Stimulated activated CD4-positive, alpha-beta T cell treated with anti-CD3 and anti-CD28 coated beads, Interleukin-1b, Interleukin-23, amount 100 ng/mL, for 4 hours (primary cell): ENCODE results near the gene BRF1.
"Not testable (repeated sequence)": the region's sequence is repeated elsewhere in the genome, so short reads cannot be mapped to it uniquely, and the experiment has no call there.

Source experiments
- DNase-seq, 2 donors: peaks; one replicate each; pipeline ENCODE4 v3.0.0-alpha.2; 2020; ENCODE audit warnings: low read depth in 2 of 2

Gene BRF1

GRCh38 chr14:105300542-105301102, at the start of gene BRF1:
BRF1 (minus strand) TSS chr14:105301001; CDS start chr14:105300629, 372 bp downstream.
- peak; percentile 96 to 99 for DNase-seq

DNA sequence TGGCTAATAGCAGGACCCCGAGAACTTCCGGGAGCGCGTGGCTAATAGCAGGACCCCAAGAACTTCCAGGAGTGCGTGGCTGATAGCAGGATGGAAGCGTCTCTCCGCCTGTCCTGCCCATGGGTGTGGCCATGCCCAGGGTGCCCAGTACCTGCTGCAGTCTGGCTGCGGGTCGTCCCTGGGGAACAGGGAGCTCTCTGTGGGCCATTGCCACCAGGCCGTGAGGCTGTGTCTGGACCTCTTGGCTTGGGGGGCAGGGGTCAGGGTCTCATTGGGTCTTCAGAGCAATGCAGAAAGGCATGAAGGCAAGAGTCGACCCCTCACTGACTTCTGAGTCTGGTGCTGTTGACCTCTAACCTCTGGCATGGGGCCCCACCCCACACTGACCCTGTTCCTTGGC, 49.2 kb upstream of the BRF1 start:
- no peak for DNase-seq

DNA sequence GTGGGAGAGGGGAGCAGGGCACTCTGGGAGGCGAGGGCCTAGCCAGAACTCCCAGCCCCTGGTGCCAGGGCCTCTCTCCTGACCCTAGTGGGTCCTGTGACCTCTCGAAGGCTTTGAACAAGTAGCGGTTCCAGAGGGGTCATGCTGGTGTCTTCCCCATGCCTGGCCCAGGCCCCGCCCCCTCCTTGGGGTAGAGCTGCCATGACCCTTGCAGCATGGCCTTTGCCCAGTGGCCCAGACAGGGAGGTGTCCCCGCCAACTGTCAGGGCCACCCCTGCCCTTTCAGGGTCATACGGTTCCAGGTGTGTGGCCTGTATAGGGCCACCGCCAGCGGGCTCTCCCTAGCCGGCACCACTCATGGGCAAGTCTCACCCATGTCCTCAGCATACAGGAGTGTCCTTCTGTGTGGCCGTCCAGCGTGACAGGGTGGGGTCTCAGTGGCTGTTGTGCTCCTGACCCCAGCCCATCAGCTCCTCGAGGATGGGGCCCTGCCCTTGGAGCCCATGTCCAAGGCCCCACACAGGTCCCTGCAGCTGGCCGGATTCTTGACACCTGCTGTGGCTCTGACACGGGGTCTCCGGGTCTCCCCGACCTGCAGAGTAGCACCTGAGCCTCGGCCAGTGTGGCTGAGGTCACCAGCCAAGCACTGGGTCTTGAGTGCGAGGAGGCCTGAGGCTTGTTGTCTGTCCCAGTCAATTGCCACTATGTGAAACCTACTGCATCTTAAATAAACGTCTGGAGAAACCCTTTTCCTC, 48.3 kb upstream of the BRF1 start:
- DNase-seq = no peak

DNA sequence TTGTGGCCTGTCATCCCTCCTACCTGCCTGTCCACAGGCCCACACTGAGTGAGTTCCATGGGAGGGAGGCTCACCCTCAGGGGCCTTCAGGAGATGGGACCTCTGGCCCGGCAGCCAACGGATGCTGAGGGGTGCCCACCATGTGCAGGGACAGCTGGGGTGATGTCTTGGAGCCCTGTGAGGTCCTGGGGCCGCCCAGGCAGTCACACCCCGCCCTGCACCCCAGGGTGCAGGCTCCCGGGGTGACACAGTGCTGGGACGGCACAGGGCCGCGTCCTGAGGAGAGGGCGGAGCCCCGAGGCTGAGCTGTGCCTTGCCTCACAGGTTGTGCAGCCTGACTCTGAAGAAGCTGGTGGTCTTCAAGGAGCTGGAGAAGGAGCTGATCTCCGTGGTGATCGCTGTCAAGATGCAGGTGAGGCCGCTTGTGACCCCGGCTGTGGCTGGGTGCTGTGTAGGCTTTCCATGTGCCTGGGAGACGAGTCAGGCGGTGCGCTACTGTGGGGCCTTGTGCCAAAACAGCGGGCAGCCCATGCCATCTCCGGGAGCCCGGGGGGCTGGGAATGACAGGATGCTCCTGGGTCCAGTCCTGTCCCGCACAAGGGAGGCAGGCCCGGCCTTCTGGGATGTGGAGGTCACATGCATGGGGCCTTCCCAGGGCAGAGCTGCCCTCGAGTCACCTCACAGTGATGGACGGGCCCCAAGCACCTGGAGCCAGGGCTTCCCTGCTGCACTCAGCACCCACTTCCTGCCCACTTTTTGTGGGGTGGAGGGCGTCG, 47.6 kb upstream of the BRF1 start:
- no peak for DNase-seq

DNA sequence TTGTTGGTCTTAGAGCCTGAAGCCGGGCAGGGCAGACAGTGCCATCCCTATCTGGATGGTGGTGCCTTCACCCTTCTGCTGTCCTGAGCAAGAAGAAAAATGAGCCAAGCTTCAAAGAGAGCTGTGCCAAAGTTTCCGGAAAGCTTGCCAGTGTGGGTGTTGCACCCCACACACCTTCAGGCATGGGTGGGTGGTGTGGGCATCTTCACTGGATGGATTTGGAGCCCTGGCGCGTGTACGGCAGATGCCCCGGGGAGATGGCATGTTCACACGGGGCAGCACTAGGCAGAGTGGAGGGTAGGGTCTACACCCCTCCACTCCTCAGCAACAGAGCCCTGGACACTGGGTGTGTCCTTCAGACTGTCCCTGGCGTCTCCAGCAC, 46.8 kb upstream of the BRF1 start:
- no peak for DNase-seq

DNA sequence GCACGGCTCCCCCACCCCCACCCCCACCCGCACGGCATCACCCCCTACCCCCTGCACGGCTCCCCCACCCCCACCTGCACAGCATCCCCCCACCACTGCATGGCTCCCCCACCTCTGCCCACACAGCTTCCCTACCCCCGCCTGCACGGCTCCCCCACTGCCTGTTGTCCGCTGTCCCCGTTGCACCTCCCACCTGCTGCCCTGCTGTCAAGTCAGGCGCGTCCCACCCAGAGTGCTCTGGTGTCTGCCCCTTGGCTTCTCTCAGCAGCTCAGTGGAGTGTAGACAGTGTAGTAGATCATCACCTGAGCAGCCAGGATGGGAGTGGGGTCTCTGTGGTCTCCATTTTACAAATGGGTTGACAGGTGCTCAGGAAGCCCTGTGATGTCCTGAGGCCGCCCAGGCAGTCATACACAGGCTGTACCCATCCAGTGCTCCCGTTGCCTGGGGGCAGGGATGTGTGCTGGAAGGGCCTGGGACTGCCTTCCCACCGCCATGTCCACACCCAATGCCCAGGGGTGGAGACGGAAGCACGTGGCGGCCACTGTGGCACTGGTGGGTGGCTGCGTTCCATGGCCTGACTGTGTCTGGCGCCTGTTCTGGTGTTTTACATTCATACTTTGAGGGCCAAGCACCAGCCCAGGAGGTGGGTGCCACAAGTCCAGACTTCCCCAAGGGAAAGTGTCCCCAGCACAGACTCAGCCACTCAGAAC, 46.2 kb upstream of the BRF1 start:
- DNase-seq = no peak

- DNase-seq = no peak
Observed at GRCh38 chr14:105346200-105346533, 45.4 kb upstream of the BRF1 start.

DNA sequence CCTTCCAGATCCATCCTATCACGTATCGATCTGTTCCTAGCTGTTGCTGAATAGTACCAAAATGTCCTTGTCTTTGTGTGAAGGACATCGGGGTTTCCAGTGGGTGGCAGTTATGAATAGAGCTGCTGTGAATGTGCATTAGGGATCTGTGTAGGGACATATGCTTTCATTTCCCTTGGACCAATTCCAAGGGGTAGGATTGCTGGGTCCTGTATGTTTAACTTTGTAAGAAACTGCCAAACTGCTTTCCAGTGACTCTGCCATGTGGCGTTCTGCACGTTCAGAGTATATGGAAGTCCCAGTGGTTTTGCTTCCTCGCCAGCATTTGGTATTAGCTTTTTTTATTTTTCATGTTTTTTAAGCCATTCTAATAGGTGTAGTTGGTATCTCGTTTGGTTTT, 42.4 kb upstream of the BRF1 start:
- DNase-seq = no peak

DNA sequence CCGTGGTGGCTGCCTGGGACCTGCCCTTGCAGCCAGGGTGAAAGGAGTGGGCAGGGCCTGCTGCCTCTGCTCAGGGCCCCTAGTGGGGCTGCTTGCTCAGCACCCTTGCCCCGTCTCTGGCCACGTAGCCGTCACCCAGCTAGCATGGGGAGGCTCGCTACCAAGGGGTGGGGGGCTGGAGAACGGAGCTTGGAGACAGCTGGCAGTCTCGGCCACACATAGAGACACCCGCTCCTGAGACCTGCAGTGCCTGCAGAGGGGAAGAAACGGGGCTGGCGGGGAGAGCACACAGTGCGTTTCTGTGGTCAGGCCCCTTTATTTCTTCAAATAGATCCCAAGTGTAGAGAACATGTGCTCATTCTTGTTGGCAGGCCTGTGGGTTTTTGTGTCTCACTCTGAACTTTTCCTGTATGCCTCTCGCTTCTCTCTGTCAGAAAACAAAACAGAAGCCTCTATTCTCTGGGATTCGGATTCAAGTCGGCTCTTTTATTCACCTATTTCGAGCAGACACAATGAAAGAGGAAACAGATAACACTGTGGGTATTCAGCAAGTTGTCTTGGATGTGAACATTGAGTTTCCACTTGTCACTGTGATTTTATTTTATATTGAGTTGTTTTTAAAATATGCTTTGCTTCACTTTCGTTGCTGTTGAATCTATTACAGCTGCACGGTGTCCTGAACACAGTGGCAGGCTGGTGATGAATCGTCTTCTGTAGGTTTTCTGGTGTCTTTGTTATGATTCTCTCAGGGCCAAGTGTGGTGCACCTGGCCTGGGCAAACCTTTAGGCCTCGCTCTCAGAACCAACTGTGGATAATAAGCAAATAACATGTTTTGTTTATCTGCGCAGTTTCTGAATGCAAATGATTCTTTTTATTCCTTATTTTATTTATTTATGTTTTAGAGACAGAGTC, 40.3 kb upstream of the BRF1 start:
- DNase-seq = no peak

- DNase-seq = no peak
Observed at GRCh38 chr14:105337966-105338741, 37.4 kb upstream of the BRF1 start.

DNA sequence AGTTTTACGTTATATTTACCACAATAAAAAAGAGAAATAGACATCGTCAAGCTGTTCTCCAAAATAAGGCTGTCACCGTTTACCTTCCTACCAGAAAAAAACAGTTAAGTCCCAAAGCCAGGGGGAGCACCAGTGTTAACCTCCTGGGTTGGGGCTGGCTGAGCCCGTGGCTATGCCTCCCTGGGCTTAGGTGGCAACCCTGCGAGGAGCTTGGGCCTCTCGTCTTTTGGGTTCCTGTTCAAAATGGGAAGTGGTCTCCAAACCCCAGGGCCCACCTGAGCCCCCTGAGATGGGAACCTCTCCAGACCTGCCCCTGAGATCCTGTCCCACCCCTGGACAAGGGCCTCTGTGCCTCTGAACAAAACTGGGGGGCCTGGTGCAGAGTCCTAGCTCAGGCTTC, 36.6 kb upstream of the BRF1 start:
- no peak for DNase-seq

- DNase-seq = no peak
Observed at GRCh38 chr14:105336477-105337287, 35.9 kb upstream of the BRF1 start.

GRCh38 chr14:105335735-105336476, 35.1 kb upstream of the BRF1 start:
- DNase-seq = no peak

GRCh38 chr14:105335231-105335542, 34.4 kb upstream of the BRF1 start:
- not testable (repeated sequence) for DNase-seq

- DNase-seq = no peak
Observed at GRCh38 chr14:105334383-105335230, 33.8 kb upstream of the BRF1 start.

DNA sequence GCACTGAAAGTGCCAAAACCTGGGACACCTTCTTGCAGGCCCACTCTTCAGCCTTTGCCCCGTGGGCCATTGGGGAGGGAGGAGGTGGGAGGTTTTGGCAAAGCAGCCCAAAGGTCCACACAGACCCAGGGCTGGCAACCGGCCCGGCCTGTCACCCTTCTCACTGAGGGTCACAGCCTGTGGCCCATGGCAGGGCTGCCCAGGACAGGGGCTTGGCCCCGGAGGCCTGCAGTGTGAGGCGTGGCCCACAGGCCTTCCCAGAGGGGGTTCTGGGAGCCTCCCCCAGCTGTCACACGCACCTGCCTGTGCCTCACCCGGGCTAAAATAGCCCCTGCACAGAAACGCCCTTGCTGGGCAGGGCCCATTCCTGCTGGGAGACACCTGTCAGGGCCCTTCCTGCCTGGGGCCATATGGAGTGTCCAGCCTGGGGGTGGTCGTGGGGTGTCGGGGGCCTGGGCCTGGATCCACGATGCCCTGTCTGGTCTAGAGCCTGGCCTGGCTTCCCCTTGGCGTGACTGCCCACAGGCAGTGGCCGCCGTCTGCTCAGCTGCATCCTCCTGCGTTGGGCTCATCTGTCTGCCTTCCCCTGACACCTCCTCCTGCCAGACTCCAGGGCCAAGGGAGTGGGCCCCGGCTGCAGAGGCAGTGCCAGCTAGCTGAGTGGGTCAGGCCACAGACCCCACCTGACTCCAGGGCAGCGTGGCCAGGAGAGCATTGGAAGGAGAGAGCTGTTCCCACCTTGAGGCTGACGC, 33.0 kb upstream of the BRF1 start:
- DNase-seq = no peak

DNA sequence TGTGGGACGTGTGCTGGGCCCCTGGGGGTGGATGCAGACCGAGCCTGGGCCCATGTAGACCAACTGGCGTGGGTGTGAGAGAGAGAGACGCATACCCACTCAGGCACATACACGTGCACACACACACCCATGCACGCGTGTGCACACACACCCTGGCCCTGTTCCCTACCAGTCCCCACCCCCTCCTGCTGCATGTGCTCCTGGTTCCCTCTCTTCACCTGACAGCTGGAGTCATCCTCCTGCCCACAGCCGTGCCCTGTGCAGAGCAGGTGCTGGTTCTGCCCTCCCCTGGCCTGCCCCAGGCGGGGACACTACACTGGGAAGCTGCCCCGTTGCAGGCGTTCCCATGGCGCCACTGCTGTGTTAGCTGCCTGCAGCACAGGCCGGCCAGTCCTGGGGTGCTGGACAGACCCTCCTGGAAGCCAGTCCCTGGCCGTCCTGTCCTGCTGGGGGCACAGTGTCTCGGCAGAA, 32.3 kb upstream of the BRF1 start:
- DNase-seq = no peak
